NCI-H748 treated with DMSO at 0.1 percent for 48 hours (cell line): ENCODE data around the gene ACSL6.

Experiments
- DNase-seq: peaks from one replicate; lab custom pipeline; 2025; lab: John Stamatoyannopoulos, UW

ACSL6 gene

DNA sequence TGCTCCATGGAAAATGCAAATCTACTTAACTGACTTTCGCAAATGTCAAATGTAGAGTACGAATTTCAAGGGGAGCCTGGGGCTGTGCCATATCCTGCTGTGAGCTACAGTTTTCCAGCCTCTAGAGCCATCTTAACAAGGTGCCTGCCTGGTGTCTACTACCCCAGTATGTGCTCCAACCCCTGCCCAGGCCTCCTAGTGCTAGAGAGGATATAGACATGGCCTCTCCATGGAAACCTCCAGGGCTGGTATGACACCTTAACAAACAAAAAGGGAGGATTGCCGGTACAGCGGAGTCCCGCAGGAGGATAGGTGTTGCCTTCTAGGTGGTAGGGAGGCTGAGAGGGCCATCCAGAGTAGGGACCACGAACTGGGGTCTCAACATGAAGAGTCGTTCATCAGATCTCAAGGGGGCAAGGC is 35.4 kb upstream of the ACSL6 start:
- no peak for DNase-seq

DNA sequence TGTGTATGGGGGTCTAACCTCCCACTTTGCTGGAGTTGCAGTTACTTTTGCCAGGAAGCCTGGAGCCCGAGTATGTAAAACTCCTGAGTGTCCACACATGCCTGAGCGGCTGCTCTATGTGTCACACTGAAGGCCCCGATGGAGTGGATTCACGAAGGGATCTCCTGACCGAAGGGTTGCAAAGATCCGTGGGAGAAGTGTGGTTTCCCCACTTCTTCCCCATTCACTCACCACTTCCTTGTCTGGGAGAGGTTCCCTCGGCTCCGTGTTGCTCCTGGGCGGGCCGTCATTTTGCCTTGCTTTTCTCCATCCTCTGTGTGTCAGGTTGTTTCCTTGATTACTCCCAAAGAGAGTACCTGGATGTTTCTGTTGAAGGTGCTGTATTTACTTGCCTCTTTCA is 32.7 kb upstream of the ACSL6 start:
- DNase-seq = no peak

DNA sequence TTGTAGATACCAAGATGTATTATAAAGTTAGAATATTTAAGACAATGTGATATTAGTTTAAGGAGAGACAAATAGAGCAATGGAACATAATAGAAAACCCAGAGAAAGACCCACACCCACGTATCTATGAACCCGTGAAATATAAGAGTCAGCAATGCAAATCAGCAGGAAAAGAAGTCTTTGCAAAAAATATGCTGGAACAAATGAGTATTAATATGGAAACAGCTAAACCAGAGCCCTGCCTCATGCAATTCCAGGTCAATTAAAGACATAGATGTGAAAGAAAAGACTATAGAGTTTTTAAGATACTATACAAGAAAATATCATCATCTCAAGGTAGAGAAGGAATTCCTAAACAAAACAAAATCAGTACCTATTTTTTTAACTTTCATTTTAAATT is 25.9 kb upstream of the ACSL6 start:
- DNase-seq = no peak

DNA sequence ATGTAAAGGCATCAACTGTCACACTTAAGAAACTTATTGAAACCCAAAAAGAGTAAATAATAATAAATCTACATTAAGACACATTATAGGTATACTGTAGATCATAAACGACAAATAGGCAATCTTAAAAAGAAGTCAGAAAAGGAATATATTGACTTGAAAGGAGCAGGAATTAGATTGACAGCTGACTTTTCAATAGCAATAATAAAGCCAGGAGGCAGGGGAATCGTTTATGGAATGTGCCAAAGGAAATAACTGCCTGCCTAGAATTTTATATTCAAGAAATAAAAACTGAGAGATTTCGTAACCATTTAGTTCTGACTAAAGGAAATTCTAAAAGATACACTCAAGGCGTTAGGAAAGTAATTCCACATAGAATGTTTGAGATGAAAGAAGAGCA is 21.7 kb upstream of the ACSL6 start:
- no peak for DNase-seq

DNA sequence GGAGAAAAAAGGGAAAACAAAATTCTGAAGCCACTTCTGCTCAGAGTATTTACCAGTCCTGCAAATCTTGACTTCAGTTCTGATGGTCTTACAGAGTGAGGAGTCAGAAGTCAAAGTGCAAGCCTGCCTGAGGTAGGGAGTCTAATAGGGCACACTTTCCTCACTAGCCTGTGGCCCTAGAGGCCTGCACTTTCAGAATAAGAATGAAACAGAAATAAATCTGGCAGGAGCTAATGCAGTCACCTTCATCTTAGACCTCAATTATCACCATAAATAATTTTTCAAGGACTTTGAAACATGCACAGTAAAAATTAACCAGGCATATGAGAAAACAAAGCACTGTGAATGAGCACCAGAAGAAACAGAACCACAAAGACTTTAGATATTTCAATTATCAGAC is 20.7 kb upstream of the ACSL6 start:
- DNase-seq = no peak

DNA sequence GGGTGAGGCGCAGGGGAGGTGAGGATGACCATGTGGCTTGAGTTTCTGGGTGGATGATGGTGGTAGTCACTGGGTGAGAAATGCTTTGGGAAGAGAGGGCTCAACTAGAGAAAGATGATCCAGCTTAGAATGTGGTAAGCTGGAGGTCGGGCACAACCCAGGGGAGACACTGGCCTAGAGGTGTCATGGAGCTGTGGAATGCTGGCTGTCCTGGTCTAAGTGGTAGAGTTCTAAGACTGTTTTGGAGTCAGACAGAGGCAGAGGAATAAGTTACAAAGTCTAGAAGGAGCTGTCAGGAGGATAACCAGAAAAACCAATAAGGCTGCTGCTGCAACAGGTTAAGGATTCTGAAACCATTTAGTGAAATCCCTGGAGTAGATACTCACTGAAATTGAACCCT is 19.2 kb upstream of the ACSL6 start:
- DNase-seq = no peak

DNA sequence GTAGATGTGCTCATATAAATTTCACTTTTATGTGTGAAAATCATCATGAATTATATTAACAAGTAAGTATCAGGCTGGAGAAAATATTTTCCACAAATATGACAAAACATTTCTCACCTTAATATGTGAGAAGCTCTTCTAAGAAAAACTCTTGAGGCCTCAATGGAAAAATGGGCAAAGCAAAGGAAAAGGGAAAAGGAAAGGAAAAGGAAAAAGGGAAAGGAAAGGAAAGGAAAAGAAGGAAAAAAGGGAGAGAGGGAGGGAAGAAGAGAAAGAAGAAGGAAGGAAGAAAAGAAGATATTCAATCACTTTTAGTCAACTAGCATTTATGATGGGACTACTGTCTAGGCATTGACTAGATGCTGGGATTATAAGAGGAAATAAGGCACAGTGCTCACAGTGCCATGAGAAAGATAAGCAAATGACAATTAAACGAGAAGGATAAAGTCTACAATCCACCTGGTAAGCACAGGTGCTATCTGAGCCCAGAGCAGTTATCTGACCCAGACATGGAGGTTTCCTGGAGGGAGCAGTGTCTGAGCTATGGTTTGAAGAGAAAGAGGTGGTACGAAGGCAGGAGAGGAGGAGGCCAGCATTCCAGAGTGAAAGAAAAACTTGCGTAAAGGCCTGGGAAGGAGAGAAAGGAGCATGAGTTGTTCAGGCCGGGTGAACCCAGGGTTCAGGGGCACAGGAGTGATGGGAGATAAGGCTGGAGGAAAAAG is 18.3 kb upstream of the ACSL6 start:
- no peak for DNase-seq

DNA sequence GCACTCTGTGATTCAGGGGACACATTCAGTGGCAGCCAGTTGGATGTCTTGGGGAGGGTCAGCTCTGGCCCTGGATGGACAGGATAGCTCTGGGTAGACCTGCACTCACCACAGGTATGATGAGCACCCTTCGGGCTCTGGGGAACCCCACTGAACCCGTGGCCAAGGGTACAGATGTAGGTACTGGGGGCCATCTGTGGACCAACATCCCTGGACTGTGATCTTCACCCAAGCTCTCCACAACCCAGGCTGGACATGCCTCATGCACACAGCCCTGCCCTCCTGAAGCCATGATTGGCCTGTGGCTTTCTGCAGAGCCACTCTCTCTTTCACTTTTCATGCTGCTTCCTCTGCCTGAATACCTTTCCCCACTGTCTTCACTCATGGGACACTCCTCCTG is 15.6 kb upstream of the ACSL6 start:
- DNase-seq = no peak

DNA sequence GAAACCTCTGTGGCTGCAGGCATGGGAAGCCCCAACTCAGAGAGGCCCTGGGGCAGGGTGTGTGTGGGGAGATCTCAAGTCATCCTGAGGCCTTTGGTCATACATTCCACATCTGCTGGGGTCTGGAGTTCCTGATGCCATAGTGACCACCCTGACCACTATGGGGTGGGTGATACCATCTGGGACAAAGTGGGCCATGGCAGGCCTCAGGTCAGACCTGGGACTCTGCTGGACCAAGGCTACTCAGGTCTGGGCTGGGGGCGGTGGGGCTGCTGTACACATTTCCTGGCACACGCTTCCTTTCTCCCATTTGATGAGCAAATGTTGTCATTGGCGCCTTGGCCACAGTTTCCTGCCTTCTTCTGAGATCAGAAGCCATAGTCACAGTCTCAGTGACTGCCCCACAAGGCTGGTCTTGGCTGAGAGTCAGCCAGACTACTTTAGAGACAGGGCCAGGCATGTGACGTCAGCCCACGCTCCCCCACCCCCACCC is 15.1 kb upstream of the ACSL6 start:
- no peak for DNase-seq

DNA sequence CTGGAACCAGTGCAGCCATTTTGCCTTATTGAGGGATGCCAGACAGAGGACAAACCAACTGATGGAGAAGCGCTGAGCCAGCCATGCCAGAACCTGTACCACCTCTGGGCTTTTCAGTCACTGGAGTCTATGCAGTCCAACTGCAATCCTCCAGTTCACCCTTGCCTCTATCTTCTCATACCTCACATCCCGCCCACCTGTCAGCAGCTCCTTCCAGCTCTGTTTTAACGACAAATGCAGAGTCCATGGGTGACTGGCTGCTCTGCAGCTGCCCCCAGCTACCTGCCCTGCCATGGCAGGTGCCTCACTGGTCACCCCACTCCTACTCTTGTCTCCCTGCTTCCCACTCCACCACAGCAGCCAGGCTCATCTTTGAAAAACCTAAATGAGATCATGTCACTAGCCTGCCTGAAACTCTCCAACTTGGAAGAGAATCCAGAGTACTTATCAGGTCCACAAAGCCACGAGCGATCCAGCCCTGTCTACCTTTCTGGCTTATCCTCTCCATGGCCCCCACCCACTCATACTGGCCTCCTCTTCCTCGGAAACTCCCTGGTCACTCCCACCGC is 14.0 kb upstream of the ACSL6 start:
- DNase-seq = no peak

DNA sequence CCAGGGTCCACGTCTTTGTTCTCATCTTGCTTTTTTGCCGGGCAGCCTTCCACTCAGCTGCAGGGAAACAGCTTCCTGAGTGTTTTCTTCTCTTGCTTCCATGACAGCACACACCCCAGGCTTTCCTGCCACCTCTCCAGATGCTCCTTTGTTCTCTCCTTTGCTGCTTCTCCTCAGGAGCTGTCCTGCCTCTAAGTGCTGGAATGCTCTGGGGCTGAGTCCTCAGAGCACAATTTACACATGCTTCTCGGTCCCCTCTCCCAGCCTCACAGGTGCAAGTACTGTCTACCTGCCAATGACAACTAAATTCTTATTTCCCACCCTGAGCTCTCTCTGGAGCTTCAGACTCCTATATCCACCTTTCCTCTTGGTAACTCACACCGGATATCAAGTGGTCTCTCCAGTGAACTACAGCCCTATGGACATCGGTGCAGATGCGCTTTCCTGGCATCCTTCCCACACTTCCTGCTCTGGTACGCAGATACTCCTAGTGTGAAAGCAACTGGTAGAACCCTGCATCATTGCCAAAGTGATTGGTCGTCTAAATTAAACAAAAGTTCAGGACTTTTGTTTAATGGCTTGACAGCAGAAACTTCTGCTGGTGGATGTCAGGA is 13.4 kb upstream of the ACSL6 start:
- no peak for DNase-seq

DNA sequence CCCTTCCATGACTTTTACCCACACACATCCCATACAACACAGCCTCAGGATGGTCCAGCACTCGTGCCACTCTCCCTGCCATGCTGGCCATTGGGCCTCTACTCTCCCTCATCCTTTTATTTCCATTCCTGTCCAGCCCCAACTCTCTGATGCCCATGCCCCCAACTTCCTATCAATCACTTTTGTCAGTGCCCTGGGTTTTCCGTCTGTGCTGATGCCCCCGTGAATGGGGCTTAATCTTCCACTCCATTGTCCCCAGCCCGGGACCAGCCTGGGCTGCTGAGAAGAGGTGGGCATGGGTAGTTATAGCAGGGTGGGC is 12.6 kb upstream of the ACSL6 start:
- no peak for DNase-seq

DNA sequence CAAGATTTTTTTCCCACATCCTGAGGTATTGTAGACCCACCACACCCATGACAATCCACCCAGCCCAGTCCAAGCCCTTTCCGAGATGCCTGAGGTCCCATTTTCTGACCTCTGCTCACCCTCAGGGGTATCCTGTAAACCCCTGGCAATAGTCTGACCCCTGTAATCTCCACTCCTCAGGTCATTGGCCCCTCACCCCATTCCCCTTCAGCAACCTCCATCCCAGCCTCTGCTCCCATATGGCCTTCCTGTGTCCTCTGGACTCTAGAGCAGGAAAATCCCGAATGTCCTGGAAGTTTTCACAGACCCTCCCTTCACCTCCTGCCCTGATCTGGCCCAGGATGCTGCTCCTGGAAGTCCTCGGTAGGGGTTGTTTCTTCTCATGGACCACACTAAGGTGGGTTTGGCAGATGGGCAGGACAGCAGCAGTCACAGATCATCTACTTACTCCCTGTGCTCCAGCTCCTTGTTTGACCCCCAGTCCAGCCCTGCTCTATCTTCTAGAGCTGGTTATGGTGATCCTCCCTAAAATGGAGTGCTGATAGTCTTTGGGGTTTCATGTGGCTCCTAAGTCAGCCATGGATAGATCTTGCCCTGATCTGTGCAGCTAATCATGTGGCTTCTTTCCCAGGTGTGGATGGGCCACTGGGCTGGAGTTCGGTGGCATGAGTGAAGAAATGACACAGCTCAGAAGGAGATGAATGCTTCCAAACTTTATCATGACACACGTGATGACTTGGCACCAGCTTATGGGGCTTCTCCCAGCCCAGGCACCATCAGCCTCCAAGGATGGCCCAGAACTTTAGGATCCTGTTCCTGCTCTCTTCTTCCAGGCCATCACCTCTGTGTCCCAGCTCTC is 12.0 kb upstream of the ACSL6 start:
- DNase-seq = no peak

DNA sequence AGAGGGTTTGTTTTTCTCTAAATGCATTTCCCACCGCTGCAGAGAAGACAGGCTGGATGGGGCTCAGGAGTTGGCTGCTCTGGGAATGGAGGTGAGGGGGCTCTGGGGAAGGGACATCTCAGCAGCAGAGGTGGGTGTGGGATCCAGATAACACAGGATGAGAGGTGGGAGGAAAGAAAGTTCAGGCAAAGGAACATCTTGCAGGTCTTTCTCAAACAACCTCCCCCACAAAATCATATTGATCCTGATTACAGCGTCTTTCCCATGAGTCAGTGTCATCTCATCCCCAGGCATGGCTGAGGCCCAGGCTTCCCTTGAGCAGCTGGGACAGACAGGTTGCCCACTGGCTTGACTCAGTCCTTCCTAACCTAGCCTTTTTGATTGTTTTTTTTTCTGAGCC is 11.3 kb upstream of the ACSL6 start:
- DNase-seq = no peak

DNA sequence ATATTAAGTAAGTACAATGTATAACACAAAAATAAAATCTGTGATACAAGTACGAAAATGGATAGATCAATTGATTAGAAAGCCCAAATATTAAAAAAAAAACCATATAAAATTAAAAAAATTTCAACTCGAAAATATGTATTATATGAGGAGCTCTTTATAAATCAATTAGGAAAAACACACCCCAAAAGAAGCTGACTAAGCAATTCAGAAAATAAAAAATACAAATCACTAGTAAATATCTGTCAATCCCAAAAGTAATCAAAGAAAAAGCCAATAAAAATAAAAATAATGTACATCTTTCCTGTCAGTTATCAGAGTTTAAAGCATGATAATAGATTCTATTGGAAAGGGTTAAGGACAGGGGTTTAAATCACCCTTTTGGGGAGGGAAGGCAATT is 10.2 kb upstream of the ACSL6 start:
- no peak for DNase-seq

DNA sequence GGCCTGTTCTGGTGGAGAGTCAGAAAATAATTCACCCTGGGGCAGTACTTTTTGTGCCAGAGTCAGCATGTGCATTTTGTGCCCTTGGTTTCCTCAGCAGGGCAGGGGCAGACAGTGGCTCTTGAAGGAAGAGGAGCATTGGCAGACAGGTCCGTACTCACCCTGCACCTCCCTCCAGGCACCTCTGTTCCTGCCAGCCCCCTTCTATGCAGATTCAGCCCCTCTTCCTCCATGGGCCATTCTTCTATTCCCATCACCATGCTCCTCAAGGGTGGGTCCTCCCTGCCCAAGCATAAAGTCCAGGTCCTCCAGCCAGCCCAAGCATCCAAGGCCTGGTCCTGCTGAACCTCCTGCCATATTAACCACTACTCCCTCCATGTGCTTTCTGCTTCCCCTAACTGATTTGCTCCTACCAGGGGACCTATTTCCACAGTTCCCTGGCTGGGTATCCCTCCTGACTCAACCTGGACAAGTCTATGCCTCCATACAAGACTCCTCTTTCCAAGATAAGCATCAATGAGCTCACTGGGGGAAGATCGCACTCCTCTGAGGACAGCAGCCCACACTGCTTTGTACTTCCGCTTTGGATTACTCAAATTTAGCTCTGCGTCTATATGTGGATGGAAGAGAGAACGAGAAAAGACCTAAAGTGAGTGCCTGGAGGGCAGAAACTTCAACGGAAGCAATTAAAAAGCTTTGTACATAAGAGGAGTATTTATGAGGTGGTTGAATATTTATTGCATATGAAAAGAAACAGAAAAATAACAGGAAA is 9.3 kb upstream of the ACSL6 start:
- DNase-seq = no peak

DNA sequence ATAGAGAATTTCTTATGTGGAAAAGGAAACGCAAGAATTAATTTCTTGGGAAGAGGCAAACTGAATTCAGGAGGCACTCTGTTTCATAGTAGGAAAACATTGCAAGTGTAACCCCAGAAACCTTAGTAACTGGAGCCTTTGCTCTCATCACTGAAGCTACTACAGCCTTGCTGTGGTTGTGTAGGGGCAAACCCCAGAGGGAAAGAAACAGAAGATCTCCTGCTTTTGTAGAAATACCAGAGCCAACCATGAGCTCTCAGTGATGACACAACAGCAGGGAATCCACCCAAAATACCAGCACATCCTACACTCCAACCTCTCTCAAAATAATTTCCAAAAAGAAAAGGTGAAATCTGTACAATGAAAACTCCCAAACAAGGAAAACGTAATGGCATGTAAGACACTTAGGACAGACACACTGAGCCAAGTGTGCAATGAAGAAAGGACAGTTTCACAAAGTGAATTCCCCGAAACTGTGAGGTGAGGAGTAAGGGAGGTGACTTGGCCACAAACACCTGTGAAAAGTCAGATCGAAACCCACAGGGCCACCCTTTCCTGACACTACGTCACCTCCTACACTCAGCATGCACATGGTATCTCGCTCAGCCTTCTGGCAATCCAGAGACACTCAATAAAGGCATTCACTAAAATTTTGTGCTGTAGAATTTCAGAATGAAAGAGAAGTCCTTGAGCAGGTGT is 8.5 kb upstream of the ACSL6 start:
- DNase-seq = no peak

DNA sequence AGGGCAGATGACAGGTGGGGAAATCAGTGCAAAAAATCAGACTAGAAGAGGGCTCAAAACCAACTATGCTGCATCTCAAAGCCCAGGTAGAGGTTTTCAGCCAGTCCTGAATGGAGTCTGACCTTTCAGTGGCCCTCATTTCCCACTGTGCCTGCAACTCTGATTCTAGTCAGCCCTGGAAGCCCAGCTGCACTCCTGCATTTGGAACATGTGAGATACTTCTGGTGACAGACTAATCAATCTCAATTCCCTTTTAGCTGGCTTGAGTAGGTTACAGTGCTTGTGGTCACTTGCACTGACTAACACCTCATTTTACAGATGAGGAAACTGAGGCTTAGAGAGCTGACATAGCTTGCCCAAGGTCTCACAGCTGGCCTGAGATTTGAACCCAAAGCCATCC is 7.9 kb upstream of the ACSL6 start:
- DNase-seq = no peak

DNA sequence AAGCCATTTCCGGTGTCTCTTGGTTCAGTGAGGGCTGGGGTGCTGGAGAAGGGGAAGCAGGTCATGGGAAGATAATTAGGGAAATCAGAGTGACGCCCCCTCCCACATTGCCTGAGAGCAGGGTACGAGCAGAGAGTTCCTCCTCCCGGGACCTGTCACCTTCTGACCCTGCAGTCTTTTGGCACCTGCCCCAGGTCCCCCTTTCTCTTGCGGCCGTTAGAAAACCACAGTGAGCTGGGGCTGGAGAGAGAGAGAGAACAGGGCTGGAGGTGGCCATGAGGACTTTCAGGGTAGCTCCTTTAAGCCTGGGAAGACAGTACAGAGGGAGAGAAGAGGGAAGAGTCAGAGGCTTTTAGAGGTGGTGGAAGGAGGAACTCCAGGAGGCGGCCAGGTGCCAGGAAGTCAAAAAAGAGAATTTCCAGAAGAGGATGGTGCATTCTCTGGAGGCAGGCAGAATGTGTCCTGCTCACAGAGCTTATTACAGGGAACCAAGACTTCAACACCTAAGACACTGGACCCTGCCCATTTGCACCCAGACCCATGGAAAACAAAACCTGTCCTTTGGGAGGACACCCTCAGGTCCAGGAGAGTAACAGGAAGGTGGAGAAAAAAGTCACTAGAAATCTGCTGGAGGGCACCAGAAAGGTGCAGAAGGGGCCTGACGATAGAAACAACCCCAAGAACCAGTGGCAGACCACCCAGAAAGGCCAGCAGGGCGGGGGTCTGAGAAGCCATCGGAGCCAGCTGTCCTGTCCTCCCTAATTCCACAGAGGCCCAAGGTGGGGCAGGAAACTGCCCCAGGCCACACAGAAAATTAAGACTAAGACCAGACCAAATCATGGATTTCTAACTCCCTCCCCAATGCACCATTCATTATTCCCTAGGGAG is 6.5 kb upstream of the ACSL6 start:
- no peak for DNase-seq

DNA sequence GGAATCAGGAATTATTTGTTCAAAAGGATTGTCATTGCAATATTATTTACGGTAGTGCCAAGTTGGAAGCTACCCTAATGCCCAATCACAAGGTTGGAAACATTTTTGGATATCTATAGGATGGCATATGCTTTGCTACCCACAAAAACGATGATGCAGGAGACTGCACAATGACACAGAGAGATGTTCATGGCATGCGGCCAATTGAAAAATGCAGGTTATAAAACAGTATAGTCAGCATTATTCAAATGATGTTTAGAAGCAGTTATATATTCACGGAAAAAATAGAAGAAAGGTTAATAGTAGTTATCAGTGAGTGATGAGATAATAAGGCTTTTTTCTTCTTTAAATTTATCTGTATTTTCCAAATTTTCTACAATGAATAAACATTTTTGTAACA is 5.9 kb upstream of the ACSL6 start:
- no peak for DNase-seq
